Lower lobe of right lung (tissue), 2 donors: ENCODE measurements around the gene PHF5A. TPM values are rescaled to one million over a fixed set of nuclear protein-coding genes. Genes with fewer than 3 reads are reported as not detected.

Source experiments
- ATAC-seq, 2 donors: fragments of 200-7000 bp; cut with Tn5 transposase; one replicate each; pipeline ENCODE4 v1.9.1; 2020 to 2022; ENCODE audit warnings: mild to moderate bottlenecking in 2 of 2, moderate library complexity in 2 of 2
- DNase-seq: peaks from one replicate; pipeline ENCODE4 v3.0.0-alpha.2; 2020
- H3K27ac ChIP-seq: fragments of 200-600 bp; one replicate; pipeline ENCODE4 v1.8.0; 2022
- H3K27me3 ChIP-seq: fragments of 200-600 bp; one replicate; pipeline ENCODE4 v1.8.0; 2022; ENCODE audit warnings: low read depth
- H3K36me3 ChIP-seq: fragments of 200-600 bp; one replicate; pipeline ENCODE4 v1.8.0; 2022; ENCODE audit warnings: mild to moderate bottlenecking
- H3K4me1 ChIP-seq: fragments of 200-600 bp; one replicate; pipeline ENCODE4 v1.8.0; 2022
- H3K4me3 ChIP-seq: fragments of 200-600 bp; one replicate; pipeline ENCODE4 v1.8.0; 2022; ENCODE audit warnings: mild to moderate bottlenecking
- H3K9me3 ChIP-seq: fragments of 200-600 bp; one replicate; pipeline ENCODE4 v1.8.0; 2022
- CTCF ChIP-seq: fragments of 200-600 bp; IDR thresholded peaks from one replicate; pipeline ENCODE4 v1.8.0; 2022; ENCODE audit warnings: antibody characterized with exemption, mild to moderate bottlenecking
- intact Hi-C: fragments of 100-400 bp; cut with DNase I; formaldehyde crosslinking; loops from one replicate; pipeline ENCODE4 v1.11.0; 2022
- total RNA-seq: library from RNA; stranded (reverse); fragmentation: NEBNext Ultra II Directional; extraction: Animal tissue kit (Norgen Biotek cat#: 25700); gene quantifications from one replicate; pipeline ENCODE4 v1.2.1, GENCODE V29; 2021
- donor health status: DM: no; HTN: yes; CAD: no; lungs with severe emphysema.

The PHF5A gene
- total RNA-seq, 1 donor from 2014 or later: 31.1 TPM

- intact Hi-C loops: no loop called here
- Histone ChIP-seq H3K36me3 (peaks cover 72% of the 10 kb centered on the region), H3K4me3 (no peak overlapping the region), H3K9me3 (no peaks in the 10 kb centered on the region), H3K27me3 (no peaks in the 10 kb centered on the region), H3K4me1 (peaks cover 9% of the 10 kb centered on the region), H3K27ac (no peak overlapping the region)
- no peak for TF ChIP-seq CTCF
- DNase-seq (no peak), ATAC-seq (no peak)
Observed at GRCh38 chr22:41429232-41429950, 39.1 kb downstream of the PHF5A start.

- Histone ChIP-seq H3K27ac (no peak overlapping the region), H3K4me1 (no peaks in the 10 kb centered on the region), H3K4me3 (no peak overlapping the region), H3K27me3 (no peaks in the 10 kb centered on the region), H3K9me3 (no peaks in the 10 kb centered on the region), H3K36me3 (peaks cover 55% of the 10 kb centered on the region)
- intact Hi-C loops: no loop called here
- TF ChIP-seq CTCF: no peak
- DNase-seq: no peak
- peak; percentile 18 to 57 for ATAC-seq
Observed at GRCh38 chr22:41425660-41426365, 42.7 kb downstream of the PHF5A start.

GRCh38 chr22:41418717-41419116, 49.8 kb downstream of the PHF5A start:
- H3K27me3 ChIP-seq: no peaks in the 10 kb centered on the region
- no peak overlapping the region for H3K4me3 ChIP-seq
- H3K4me1 ChIP-seq: peaks cover 41% of the 10 kb centered on the region
- DNase-seq (no peak), ATAC-seq (no peak)
- peaks cover 10% of the 10 kb centered on the region for H3K36me3 ChIP-seq
- TF ChIP-seq CTCF: no peak
- H3K27ac ChIP-seq: peak overlapping the region; percentile 75
- intact Hi-C loops: no loop called here
- H3K9me3 ChIP-seq: no peaks in the 10 kb centered on the region

GRCh38 chr22:41417622-41418390, 50.7 kb downstream of the PHF5A start:
- ATAC-seq: peak; percentile 76 to 85
- H3K9me3 ChIP-seq: no peaks in the 10 kb centered on the region
- H3K27ac ChIP-seq: peak overlapping the region; percentile 75
- no peaks in the 10 kb centered on the region for H3K27me3 ChIP-seq
- peak; percentile 95 for DNase-seq
- peaks cover 43% of the 10 kb centered on the region for H3K4me1 ChIP-seq
- TF ChIP-seq CTCF: no peak
- intact Hi-C loops: no loop called here
- peaks cover under 1% of the 10 kb centered on the region for H3K36me3 ChIP-seq
- H3K4me3 ChIP-seq: no peak overlapping the region

GRCh38 chr22:41415554-41415953, 52.9 kb downstream of the PHF5A start:
- no peaks in the 10 kb centered on the region for H3K9me3 ChIP-seq
- H3K27ac ChIP-seq: peak overlapping the region; percentile 99
- DNase-seq (no peak), ATAC-seq (no peak)
- H3K27me3 ChIP-seq: no peaks in the 10 kb centered on the region
- intact Hi-C loops: no loop called here
- no peak for TF ChIP-seq CTCF
- no peaks in the 10 kb centered on the region for H3K36me3 ChIP-seq
- H3K4me1 ChIP-seq: peaks cover 65% of the 10 kb centered on the region
- H3K4me3 ChIP-seq: peak overlapping the region; percentile 71
